Trophoblast cell (in vitro differentiated cells and primary cell): ENCODE data around the gene POU2AF1.

Experiments used
- DNase-seq, 2 donors: peaks; one replicate each; pipeline ENCODE4 v3.0.0-alpha.2; 2016
- H2AFZ ChIP-seq: 2 replicates; pipeline ENCODE4 v1.6.1; 2013; ENCODE audit warnings: low read length, moderate library complexity, mild to moderate bottlenecking; ENCODE audit not compliant: insufficient read depth, poor library complexity
- H2AK5ac ChIP-seq: 2 replicates; pipeline ENCODE4 v1.6.1; 2013; ENCODE audit warnings: mild to moderate bottlenecking, low read length
- H2BK120ac ChIP-seq: 2 replicates; pipeline ENCODE4 v1.6.1; 2013; ENCODE audit warnings: low read length, mild to moderate bottlenecking, moderate library complexity; ENCODE audit not compliant: insufficient read depth, poor library complexity
- H2BK12ac ChIP-seq: 2 replicates; pipeline ENCODE4 v1.6.1; 2013; ENCODE audit warnings: mild to moderate bottlenecking, low read length, moderate library complexity
- H2BK5ac ChIP-seq: 2 replicates; pipeline ENCODE4 v1.6.1; 2013; ENCODE audit warnings: low read length, low read depth, moderate library complexity, mild to moderate bottlenecking; ENCODE audit not compliant: poor library complexity
- H3K14ac ChIP-seq: 2 replicates; pipeline ENCODE4 v1.6.1; 2013; ENCODE audit warnings: mild to moderate bottlenecking, low read length
- H3K18ac ChIP-seq: 2 replicates; pipeline ENCODE4 v1.6.1; 2013; ENCODE audit warnings: mild to moderate bottlenecking, low read length
- H3K23ac ChIP-seq: 2 replicates; pipeline ENCODE4 v1.6.1; 2013; ENCODE audit warnings: low read length
- H3K27ac ChIP-seq: 2 replicates; pipeline ENCODE4 v1.5.1; 2013; ENCODE audit warnings: low read depth, mild to moderate bottlenecking, inconsistent platforms, low read length, moderate library complexity
- H3K27me3 ChIP-seq: 2 replicates; pipeline ENCODE4 v1.6.1; 2013; ENCODE audit warnings: inconsistent platforms, mild to moderate bottlenecking, low read length, moderate library complexity; ENCODE audit not compliant: insufficient read depth
- H3K36me3 ChIP-seq, 2 experiments: 1 replicate in 1 of 2; 2 replicates in 1 of 2; pipeline ENCODE4 v1.6.1; 2013; ENCODE audit warnings: low read length in 2 of 2, mild to moderate bottlenecking in 2 of 2, moderate library complexity in 1 of 2; ENCODE audit not compliant: insufficient read depth in 2 of 2, control insufficient read depth in 1 of 2
- H3K4ac ChIP-seq: 2 replicates; pipeline ENCODE4 v1.6.1; 2013; ENCODE audit warnings: low read depth, mild to moderate bottlenecking, low read length, moderate library complexity
- H3K4me1 ChIP-seq, 2 experiments: 1 replicate in 1 of 2; 2 replicates in 1 of 2; pipeline ENCODE4 v1.6.1; 2013; ENCODE audit warnings: low read length in 2 of 2, mild to moderate bottlenecking in 2 of 2, moderate library complexity in 1 of 2; ENCODE audit not compliant: insufficient read depth in 2 of 2, control insufficient read depth in 1 of 2
- H3K4me2 ChIP-seq: 2 replicates; pipeline ENCODE4 v1.6.1; 2013; ENCODE audit warnings: inconsistent platforms, mild to moderate bottlenecking, low read length, moderate library complexity
- H3K4me3 ChIP-seq: 2 replicates; pipeline ENCODE4 v1.5.1; 2013; ENCODE audit warnings: mild to moderate bottlenecking, low read depth, low read length, inconsistent platforms
- H3K79me1 ChIP-seq: one replicate; pipeline ENCODE4 v1.6.1; 2013; ENCODE audit warnings: low read length
- H3K79me2 ChIP-seq: 2 replicates; pipeline ENCODE4 v1.6.1; 2013; ENCODE audit warnings: low read length, mild to moderate bottlenecking; ENCODE audit not compliant: control insufficient read depth, insufficient read depth, poor library complexity
- H3K9ac ChIP-seq: 2 replicates; pipeline ENCODE4 v1.6.1; 2013; ENCODE audit warnings: mild to moderate bottlenecking, low read length
- H3K9me3 ChIP-seq: 2 replicates; pipeline ENCODE4 v1.6.1; 2013; ENCODE audit warnings: low read depth, mild to moderate bottlenecking, control low read depth, inconsistent platforms, low read length; ENCODE audit not compliant: insufficient read depth
- H4K12ac ChIP-seq: 2 replicates; pipeline ENCODE4 v1.6.1; 2013; ENCODE audit warnings: low read depth, mild to moderate bottlenecking, low read length, moderate library complexity
- H4K8ac ChIP-seq: 2 replicates; pipeline ENCODE4 v1.6.1; 2013; ENCODE audit warnings: low read depth, mild to moderate bottlenecking, low read length, moderate library complexity
- H4K91ac ChIP-seq: one replicate; pipeline ENCODE4 v1.6.1; 2013; ENCODE audit warnings: low read depth, mild to moderate bottlenecking, low read length, moderate library complexity
- WGBS: extraction: QIAGEN DNeasy Blood & Tissue Kit; methylation state at CpG from one replicate; pipeline ENCODE4 v1.1.7; 2013; ENCODE audit warnings: missing lambda C conversion rate; ENCODE audit not compliant: insufficient read length, insufficient coverage; ENCODE audit errors: extremely low coverage; 5-methylcytosine and 5-hydroxymethylcytosine counted together

The POU2AF1 gene

GRCh38 chr11:111319296-111319695 is 59.8 kb downstream of the POU2AF1 start:
- H3K18ac ChIP-seq: no peak overlapping the region
- no peak overlapping the region for H3K4me2 ChIP-seq
- no peak overlapping the region for H3K4ac ChIP-seq
- no peak overlapping the region for H3K23ac ChIP-seq
- no peaks in the 10 kb centered on the region for H3K36me3 ChIP-seq
- no peak overlapping the region for H2AK5ac ChIP-seq
- peak overlapping the region; percentile 16 for H4K91ac ChIP-seq
- no peak overlapping the region for H4K8ac ChIP-seq
- H2BK5ac ChIP-seq: no peak overlapping the region
- H4K12ac ChIP-seq: no peak overlapping the region
- no peaks in the 10 kb centered on the region for H3K9me3 ChIP-seq
- no peak overlapping the region for H3K4me3 ChIP-seq
- no peak for DNase-seq
- H3K9ac ChIP-seq: no peak overlapping the region
- H3K27me3 ChIP-seq: no peaks in the 10 kb centered on the region
- H3K79me2 ChIP-seq: no peaks in the 10 kb centered on the region
- WGBS: no CpG with 5 or more reads among the region's 6 CpGs
- H3K27ac ChIP-seq: no peak overlapping the region
- no peak overlapping the region for H2AFZ ChIP-seq
- H2BK120ac ChIP-seq: no peak overlapping the region
- H3K14ac ChIP-seq: no peak overlapping the region
- peaks cover 14 to 17% of the 10 kb centered on the region in 2 experiments for H3K4me1 ChIP-seq
- H3K79me1 ChIP-seq: peaks cover 11% of the 10 kb centered on the region
- H2BK12ac ChIP-seq: no peak overlapping the region

- Histone ChIP-seq H2BK5ac (no peak overlapping the region), H3K27me3 (no peaks in the 10 kb centered on the region), H3K79me1 (no peaks in the 10 kb centered on the region), H4K8ac (no peak overlapping the region), H2AFZ (no peak overlapping the region), H3K4me1 (no peaks in the 10 kb centered on the region), H3K4me2 (no peak overlapping the region), H3K36me3 (no peaks in the 10 kb centered on the region), H3K9ac (no peak overlapping the region), H3K23ac (no peak overlapping the region), H3K9me3 (peaks cover 1% of the 10 kb centered on the region), H4K91ac (no peak overlapping the region), H3K4me3 (no peak overlapping the region), H3K79me2 (no peaks in the 10 kb centered on the region), H2BK12ac (no peak overlapping the region), H3K18ac (no peak overlapping the region), H4K12ac (no peak overlapping the region), H3K14ac (no peak overlapping the region), H3K27ac (no peak overlapping the region), H2AK5ac (no peak overlapping the region), H3K4ac (no peak overlapping the region), H2BK120ac (no peak overlapping the region)
- DNase-seq: peak; percentile 43 to 82
- WGBS: no CpG with 5 or more reads among the region's 1 CpG
Observed at GRCh38 chr11:111312076-111312475, 67.0 kb downstream of the POU2AF1 start.

- Histone ChIP-seq H3K9me3 (peaks cover 1% of the 10 kb centered on the region), H3K36me3 (no peaks in the 10 kb centered on the region), H3K4me2 (no peak overlapping the region), H4K91ac (no peak overlapping the region), H3K27ac (no peak overlapping the region), H3K4ac (no peak overlapping the region), H3K18ac (no peak overlapping the region), H4K12ac (no peak overlapping the region), H2BK120ac (no peak overlapping the region), H3K9ac (no peak overlapping the region), H3K4me1 (no peaks in the 10 kb centered on the region), H3K23ac (no peak overlapping the region), H3K79me2 (no peaks in the 10 kb centered on the region), H2BK12ac (no peak overlapping the region), H2AFZ (no peak overlapping the region), H4K8ac (no peak overlapping the region), H2AK5ac (no peak overlapping the region), H3K4me3 (no peak overlapping the region), H3K14ac (no peak overlapping the region), H3K27me3 (no peaks in the 10 kb centered on the region), H3K79me1 (no peaks in the 10 kb centered on the region), H2BK5ac (no peak overlapping the region)
- DNase-seq: no peak
- no CpG with 5 or more reads among the region's 6 CpGs for WGBS
Observed at GRCh38 chr11:111310723-111311122, 68.4 kb downstream of the POU2AF1 start.

GRCh38 chr11:111310088-111310487 is 69.0 kb downstream of the POU2AF1 start:
- H3K79me2 ChIP-seq: no peaks in the 10 kb centered on the region
- no peaks in the 10 kb centered on the region for H3K27me3 ChIP-seq
- no peak overlapping the region for H2BK120ac ChIP-seq
- no peak overlapping the region for H3K14ac ChIP-seq
- DNase-seq: no peak
- H3K9ac ChIP-seq: peak overlapping the region; percentile 42
- no peak overlapping the region for H3K4me3 ChIP-seq
- H3K4ac ChIP-seq: no peak overlapping the region
- H3K27ac ChIP-seq: no peak overlapping the region
- no peak overlapping the region for H3K18ac ChIP-seq
- H2AFZ ChIP-seq: no peak overlapping the region
- H3K23ac ChIP-seq: no peak overlapping the region
- H4K8ac ChIP-seq: no peak overlapping the region
- H4K91ac ChIP-seq: no peak overlapping the region
- H3K9me3 ChIP-seq: peaks cover 1% of the 10 kb centered on the region
- no peak overlapping the region for H4K12ac ChIP-seq
- H3K79me1 ChIP-seq: no peaks in the 10 kb centered on the region
- no CpG with 5 or more reads among the region's 3 CpGs for WGBS
- no peaks in the 10 kb centered on the region for H3K36me3 ChIP-seq
- no peak overlapping the region for H2BK12ac ChIP-seq
- no peak overlapping the region for H2AK5ac ChIP-seq
- no peak overlapping the region for H2BK5ac ChIP-seq
- H3K4me1 ChIP-seq: no peaks in the 10 kb centered on the region
- H3K4me2 ChIP-seq: no peak overlapping the region
